MM.1S (cell line): Measurements from ENCODE around the gene TTLL3.

Experiments used
- DNase-seq: peaks from one replicate; pipeline ENCODE4 v3.0.0-alpha.2; 2015
- H2AFZ ChIP-seq: fragments of 300-600 bp; sonication (generic); 2 replicates; pipeline ENCODE4 v1.6.0; 2016; ENCODE audit warnings: antibody characterized with exemption, low read length
- H3F3A ChIP-seq: fragments of 300-600 bp; sonication (generic); 2 replicates; pipeline ENCODE4 v1.6.1; 2016; ENCODE audit warnings: mild to moderate bottlenecking, antibody characterized with exemption, low read length, moderate library complexity, mixed read lengths; ENCODE audit not compliant: insufficient read depth
- H3K27ac ChIP-seq: fragments of 300-600 bp; sonication (generic); 2 replicates; pipeline ENCODE4 v1.5.1; 2016; ENCODE audit warnings: mild to moderate bottlenecking, low read length
- H3K27me3 ChIP-seq: fragments of 300-600 bp; sonication (generic); replicated peaks from 2 replicates; pipeline ENCODE4 v1.6.0; 2016; ENCODE audit warnings: low read length; ENCODE audit not compliant: insufficient read depth
- H3K36me3 ChIP-seq: fragments of 300-600 bp; sonication (generic); replicated peaks from 2 replicates; pipeline ENCODE4 v1.6.1; 2016; ENCODE audit warnings: mild to moderate bottlenecking, low read length, mixed read lengths; ENCODE audit not compliant: insufficient read depth
- H3K4me1 ChIP-seq: fragments of 300-600 bp; sonication (generic); 2 replicates; pipeline ENCODE4 v1.6.1; 2016; ENCODE audit warnings: low read length, mixed read lengths
- H3K4me2 ChIP-seq: fragments of 300-600 bp; sonication (generic); 2 replicates; pipeline ENCODE4 v1.6.0; 2016; ENCODE audit warnings: low read depth, low read length
- H3K4me3 ChIP-seq: fragments of 300-600 bp; sonication (generic); 2 replicates; pipeline ENCODE4 v1.5.1; 2016; ENCODE audit warnings: low read length, mixed read lengths
- H3K79me2 ChIP-seq: fragments of 300-600 bp; sonication (generic); 2 replicates; pipeline ENCODE4 v1.6.1; 2016; ENCODE audit warnings: mixed run types, low read length, mixed read lengths
- H3K9ac ChIP-seq: fragments of 300-600 bp; sonication (generic); 2 replicates; pipeline ENCODE4 v1.6.1; 2016; ENCODE audit warnings: low read length, mixed read lengths
- H3K9me2 ChIP-seq: fragments of 300-600 bp; sonication (generic); replicated peaks from 2 replicates; pipeline ENCODE4 v1.6.1; 2016; ENCODE audit warnings: mild to moderate bottlenecking, low read length, mixed read lengths; ENCODE audit not compliant: insufficient read depth
- H3K9me3 ChIP-seq: fragments of 300-600 bp; sonication (generic); replicated peaks from 2 replicates; pipeline ENCODE4 v1.6.1; 2016; ENCODE audit warnings: mild to moderate bottlenecking, low read length, mixed read lengths; ENCODE audit not compliant: insufficient read depth
- H4K20me1 ChIP-seq: fragments of 300-600 bp; sonication (generic); 2 replicates; pipeline ENCODE4 v1.6.1; 2016; ENCODE audit warnings: mild to moderate bottlenecking, low read length, moderate library complexity, mixed read lengths; ENCODE audit not compliant: insufficient read depth
- EZH2 ChIP-seq: fragments of 300-600 bp; sonication (generic); optimal IDR thresholded peaks from 2 replicates; pipeline ENCODE3; 2017; ENCODE audit warnings: low read depth, mild to moderate bottlenecking, antibody characterized with exemption, low read length, mixed read lengths
- EZH2phosphoT487 ChIP-seq: fragments of 300-600 bp; sonication (generic); IDR thresholded peaks from 2 replicates; pipeline ENCODE4 v1.6.1; 2018; ENCODE audit warnings: antibody characterized with exemption, low read length
- TF ChIP-seq, protein P1 (sequence below): fragments of 300-600 bp; sonication (generic); IDR thresholded peaks from 2 replicates; pipeline ENCODE4 v1.5.1; 2016; ENCODE audit warnings: antibody characterized with exemption, low read length, mixed read lengths

The TTLL3 gene, protein sequence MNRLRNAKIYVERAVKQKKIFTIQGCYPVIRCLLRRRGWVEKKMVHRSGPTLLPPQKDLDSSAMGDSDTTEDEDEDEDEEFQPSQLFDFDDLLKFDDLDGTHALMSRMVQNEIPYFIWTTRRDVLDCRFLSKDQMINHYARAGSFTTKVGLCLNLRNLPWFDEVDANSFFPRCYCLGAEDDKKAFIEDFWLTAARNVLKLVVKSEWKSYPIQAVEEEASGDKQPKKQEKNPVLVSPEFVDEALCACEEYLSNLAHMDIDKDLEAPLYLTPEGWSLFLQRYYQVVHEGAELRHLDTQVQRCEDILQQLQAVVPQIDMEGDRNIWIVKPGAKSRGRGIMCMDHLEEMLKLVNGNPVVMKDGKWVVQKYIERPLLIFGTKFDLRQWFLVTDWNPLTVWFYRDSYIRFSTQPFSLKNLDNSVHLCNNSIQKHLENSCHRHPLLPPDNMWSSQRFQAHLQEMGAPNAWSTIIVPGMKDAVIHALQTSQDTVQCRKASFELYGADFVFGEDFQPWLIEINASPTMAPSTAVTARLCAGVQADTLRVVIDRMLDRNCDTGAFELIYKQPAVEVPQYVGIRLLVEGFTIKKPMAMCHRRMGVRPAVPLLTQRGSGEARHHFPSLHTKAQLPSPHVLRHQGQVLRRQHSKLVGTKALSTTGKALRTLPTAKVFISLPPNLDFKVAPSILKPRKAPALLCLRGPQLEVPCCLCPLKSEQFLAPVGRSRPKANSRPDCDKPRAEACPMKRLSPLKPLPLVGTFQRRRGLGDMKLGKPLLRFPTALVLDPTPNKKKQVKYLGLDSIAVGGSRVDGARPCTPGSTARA

DNA sequence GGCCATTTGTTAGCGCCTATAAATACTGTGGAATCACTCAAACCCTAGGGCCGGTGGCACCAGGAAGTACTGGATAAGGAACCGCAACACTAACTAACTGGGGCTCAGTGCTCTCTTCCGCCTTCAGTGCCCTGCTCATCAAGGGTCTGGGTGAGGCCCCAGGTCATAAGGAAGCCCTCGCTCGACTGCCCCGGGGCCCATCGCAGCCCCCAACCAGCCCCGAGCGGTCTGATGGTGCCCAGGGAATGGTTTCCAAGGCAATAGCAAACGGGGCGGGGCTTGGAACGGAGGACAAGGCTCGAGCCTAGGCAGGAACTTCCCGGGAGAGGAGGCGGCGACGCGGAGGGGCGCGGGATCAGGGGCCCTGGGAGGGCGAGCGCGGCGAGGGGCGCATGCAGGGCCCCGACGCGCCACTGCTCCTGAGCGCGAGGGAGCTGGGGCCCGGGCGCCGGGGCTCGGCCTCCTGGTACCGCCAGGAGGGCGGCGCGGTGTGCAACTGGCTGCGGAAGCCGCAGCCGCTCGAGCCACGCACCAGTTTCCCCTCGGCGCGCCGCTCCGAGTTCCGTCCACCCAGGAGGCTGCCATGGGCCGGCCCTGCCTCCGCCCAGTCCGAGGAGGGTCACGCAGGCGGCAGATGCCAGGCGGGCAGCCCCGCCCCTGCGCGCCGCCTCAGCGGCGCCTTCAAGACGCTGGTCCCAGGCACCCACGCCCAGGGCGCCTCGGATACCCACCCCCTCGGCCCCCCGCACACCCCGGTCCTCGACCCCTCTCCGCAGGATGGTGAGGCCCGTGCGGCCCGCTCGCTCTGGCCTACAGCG is at the start of gene TTLL3:
TTLL3 (plus strand) TSS at position 648 of the 818 bp plus-strand sequence. CDS start 400 bp downstream, outside the sequence.
- Histone ChIP-seq H3K9me3 (no peaks in the 10 kb centered on the region), H3K27ac (no peak within 1 kb of the TSS), H3K36me3 (0 out of 2 replicates have a peak, but pooled peaks cover 3% of the 10 kb centered on the region), H2AFZ (peak within 1 kb of the TSS; percentile 66), H3K4me2 (peak within 1 kb of the TSS; percentile 62), H3K9ac (peak within 1 kb of the TSS; percentile 52; the same call in 1 of the 2 replicates), H3F3A (peaks cover 11% of the 10 kb centered on the region; the same call in 1 of the 2 replicates), H3K27me3 (no peaks in the 10 kb centered on the region), H3K4me1 (no peaks in the 10 kb centered on the region), H3K79me2 (no peaks in the 10 kb centered on the region), H3K4me3 (peak within 1 kb of the TSS; percentile 53), H3K9me2 (no peaks in the 10 kb centered on the region), H4K20me1 (no peaks in the 10 kb centered on the region)
- no peak for TF ChIP-seq EZH2phosphoT487
- no peak for TF ChIP-seq EZH2
- TF ChIP-seq, protein P1, sequence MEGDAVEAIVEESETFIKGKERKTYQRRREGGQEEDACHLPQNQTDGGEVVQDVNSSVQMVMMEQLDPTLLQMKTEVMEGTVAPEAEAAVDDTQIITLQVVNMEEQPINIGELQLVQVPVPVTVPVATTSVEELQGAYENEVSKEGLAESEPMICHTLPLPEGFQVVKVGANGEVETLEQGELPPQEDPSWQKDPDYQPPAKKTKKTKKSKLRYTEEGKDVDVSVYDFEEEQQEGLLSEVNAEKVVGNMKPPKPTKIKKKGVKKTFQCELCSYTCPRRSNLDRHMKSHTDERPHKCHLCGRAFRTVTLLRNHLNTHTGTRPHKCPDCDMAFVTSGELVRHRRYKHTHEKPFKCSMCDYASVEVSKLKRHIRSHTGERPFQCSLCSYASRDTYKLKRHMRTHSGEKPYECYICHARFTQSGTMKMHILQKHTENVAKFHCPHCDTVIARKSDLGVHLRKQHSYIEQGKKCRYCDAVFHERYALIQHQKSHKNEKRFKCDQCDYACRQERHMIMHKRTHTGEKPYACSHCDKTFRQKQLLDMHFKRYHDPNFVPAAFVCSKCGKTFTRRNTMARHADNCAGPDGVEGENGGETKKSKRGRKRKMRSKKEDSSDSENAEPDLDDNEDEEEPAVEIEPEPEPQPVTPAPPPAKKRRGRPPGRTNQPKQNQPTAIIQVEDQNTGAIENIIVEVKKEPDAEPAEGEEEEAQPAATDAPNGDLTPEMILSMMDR = no peak
- peak; percentile 21 for DNase-seq

- TF ChIP-seq, protein P1 = no peak
- TF ChIP-seq EZH2 (no peak), EZH2phosphoT487 (no peak)
- H3F3A ChIP-seq = no peaks in the 10 kb centered on the region
Observed at GRCh38 chr3:9760779-9761505, 49.1 kb upstream of the TTLL3 start.

DNA sequence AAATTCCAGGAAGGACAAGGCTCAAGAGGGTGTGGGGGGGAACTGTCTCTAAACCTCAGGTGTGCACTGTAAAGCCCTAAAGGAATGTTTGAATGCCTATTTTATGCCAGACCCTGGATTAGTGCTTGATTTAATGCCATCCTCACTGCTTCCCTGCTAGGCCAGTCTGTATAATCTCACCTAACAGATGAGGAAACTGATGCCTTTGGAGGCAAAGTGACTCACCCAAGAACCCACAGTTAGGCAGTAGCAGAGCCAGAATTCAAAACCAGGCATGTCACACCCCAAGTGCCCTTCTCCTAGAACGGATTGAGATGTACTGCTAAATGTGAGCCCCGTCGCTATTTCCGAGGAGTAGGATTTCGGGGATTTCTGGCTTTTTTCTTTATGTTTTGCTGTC is 48.1 kb upstream of the TTLL3 start:
- H3K79me2 ChIP-seq = no peaks in the 10 kb centered on the region
- no peaks in the 10 kb centered on the region for H3K9me2 ChIP-seq
- no peak overlapping the region for H2AFZ ChIP-seq
- H3K9ac ChIP-seq = no peak overlapping the region
- H3K9me3 ChIP-seq = no peaks in the 10 kb centered on the region
- no peaks in the 10 kb centered on the region for H4K20me1 ChIP-seq
- TF ChIP-seq EZH2 (no peak), EZH2phosphoT487 (no peak)
- TF ChIP-seq, protein P1 = no peak
- no peak overlapping the region for H3K27ac ChIP-seq
- no peaks in the 10 kb centered on the region for H3K36me3 ChIP-seq
- H3K27me3 ChIP-seq = no peaks in the 10 kb centered on the region
- H3K4me3 ChIP-seq = no peak overlapping the region
- H3K4me1 ChIP-seq = no peaks in the 10 kb centered on the region
- no peak overlapping the region for H3K4me2 ChIP-seq
- H3F3A ChIP-seq = no peaks in the 10 kb centered on the region
- DNase-seq = no peak

More at GRCh38 chr3:9760779-9761505, 49.1 kb upstream of the TTLL3 start:
- no peaks in the 10 kb centered on the region for H4K20me1 ChIP-seq
- no peaks in the 10 kb centered on the region for H3K36me3 ChIP-seq
- H2AFZ ChIP-seq = no peak overlapping the region
- no peaks in the 10 kb centered on the region for H3K27me3 ChIP-seq
- H3K79me2 ChIP-seq = no peaks in the 10 kb centered on the region
- no peaks in the 10 kb centered on the region for H3K9me3 ChIP-seq
- H3K9me2 ChIP-seq = no peaks in the 10 kb centered on the region
- no peak overlapping the region for H3K27ac ChIP-seq
- no peak overlapping the region for H3K4me2 ChIP-seq
- no peak overlapping the region for H3K4me3 ChIP-seq
- DNase-seq = no peak
- no peak overlapping the region for H3K9ac ChIP-seq
- H3K4me1 ChIP-seq = no peaks in the 10 kb centered on the region
